Activated T-helper 1 cell treated with Interleukin-2 at 50 U/mL for 16 hours (primary cell): ENCODE results near the gene STEEP1.

Source experiments
- DNase-seq: peaks from one replicate; pipeline ENCODE4 v3.0.0-alpha.2; 2020; ENCODE audit warnings: low read depth

STEEP1 gene

DNA sequence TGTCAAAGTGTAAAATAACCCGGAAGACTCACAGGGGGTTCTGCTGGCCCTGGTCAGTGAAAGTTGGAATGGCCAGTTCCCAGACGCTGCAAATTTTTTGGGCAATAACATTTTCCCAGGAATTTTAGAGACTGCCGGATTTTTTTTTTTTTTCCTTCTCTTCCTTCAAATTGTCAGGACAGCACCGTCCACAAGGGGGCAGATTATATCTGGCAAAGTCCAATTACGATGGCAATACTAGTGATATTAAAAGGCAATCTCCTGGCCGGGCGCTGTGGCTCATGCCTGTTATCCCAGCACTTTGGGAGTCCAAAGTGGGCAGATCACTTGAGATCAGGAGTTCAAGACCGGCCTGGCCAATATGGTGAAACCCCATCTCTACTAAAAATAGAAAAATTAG is 76.5 kb downstream of the STEEP1 start:
- no peak for DNase-seq
